H1 (cell line): ENCODE measurements around the gene CES4A. TPM values are rescaled to one million over a fixed set of nuclear protein-coding genes. Genes with fewer than 3 reads are reported as not detected.

Source experiments
- CEBPB ChIP-seq: IDR thresholded peaks from 2 replicates; pipeline ENCODE4 v1.6.1; 2012; ENCODE audit warnings: low read depth, low read length
- CTBP2 ChIP-seq: IDR thresholded peaks from 2 replicates; pipeline ENCODE4 v1.7.0; 2011; ENCODE audit warnings: borderline replicate concordance, mild to moderate bottlenecking, moderate library complexity, mixed read lengths, low read length; ENCODE audit not compliant: insufficient read depth, insufficient read length
- GABPA ChIP-seq: IDR thresholded peaks from 2 replicates; pipeline ENCODE4 v1.6.1; 2011; ENCODE audit warnings: mild to moderate bottlenecking, low read length, moderate library complexity, borderline replicate concordance; ENCODE audit not compliant: insufficient read depth
- MAFK ChIP-seq: IDR thresholded peaks from 2 replicates; pipeline ENCODE4 v1.6.1; 2012; ENCODE audit warnings: low read depth, mild to moderate bottlenecking, improper control_type of control experiment, low read length
- MAX ChIP-seq: IDR thresholded peaks from 2 replicates; pipeline ENCODE4 v1.6.1; 2012; ENCODE audit warnings: inconsistent platforms
- NANOG ChIP-seq: IDR thresholded peaks from 2 replicates; pipeline ENCODE4 v1.6.1; 2011; ENCODE audit warnings: low read length, low read depth, mild to moderate bottlenecking, inconsistent platforms; ENCODE audit not compliant: insufficient read depth, poor library complexity, severe bottlenecking
- POU5F1 ChIP-seq: IDR thresholded peaks from 2 replicates; pipeline ENCODE4 v1.6.1; 2011; ENCODE audit warnings: low read depth, mild to moderate bottlenecking, low read length, moderate library complexity
- YY1 ChIP-seq: IDR thresholded peaks from 2 replicates; pipeline ENCODE4 v1.6.1; 2011; ENCODE audit warnings: low read depth, mild to moderate bottlenecking, low read length
- polyA plus RNA-seq, 7 experiments: library from polyadenylated mRNA; depleted of rRNA in 3 of 7; stranded (reverse) in 5 of 7; unstranded in 2 of 7; fragments of >200 nt in 5 of 7; fragments of 200-250 nt in 2 of 7; gene quantifications; 1 replicate in 5 of 7; 2 replicates in 1 of 7; 4 replicates in 1 of 7; pipeline versions ENCODE4 v1.2.1 to v1.2.3, GENCODE V29; 2011 to 2013; ENCODE audit warnings: missing spikeins in 2 of 7, mixed read lengths in 2 of 7
- total RNA-seq: library from RNA; stranded (reverse); fragmentation: NEBNext Ultra II Directional; extraction: Animal tissue kit (Norgen Biotek cat#: 25700); gene quantifications from 2 replicates; pipeline ENCODE4 v1.2.1, GENCODE V29; 2021

CES4A gene
- total and polyA plus RNA-seq, 2 of the 8 experiments (the other 6 are each of a cell fraction or from before 2014, with no cell fraction given) = 0.93 to 1.5 TPM

GRCh38 chr16:67040166-67040565 is 51.8 kb downstream of the CES4A start (continued):
- TF ChIP-seq CTBP2 (no peak), MAX (no peak), CEBPB (no peak), YY1 (no peak), GABPA (no peak), POU5F1 (no peak), MAFK (no peak), NANOG (no peak)
